SK-N-SH (cell line): ENCODE measurements around the gene EYA3. TPM values are rescaled to one million over a fixed set of nuclear protein-coding genes. Genes with fewer than 3 reads are reported as not detected.

ENCODE experiments used
- CTCF ChIA-PET: fragments of 300-600, 350-600 bp; formaldehyde crosslinking; extraction: SDS; loops from one replicate; lab custom pipeline; 2021; lab: Yijun Ruan, JAX
- POLR2A ChIA-PET: fragments of 350-600 bp; sonication (Branson Sonifier 250); formaldehyde crosslinking; extraction: SDS; loops from one replicate; lab custom pipeline; 2020; ENCODE audit warnings: antibody characterized with exemption, inconsistent platforms; lab: Yijun Ruan, JAX
- DNase-seq: peaks from one replicate; pipeline ENCODE4 v3.0.0; 2012
- H2AFZ ChIP-seq: fragments of 200-600 bp; sonication (generic); 2 replicates; pipeline ENCODE4 v1.8.1; 2016; ENCODE audit warnings: antibody characterized with exemption, mild to moderate bottlenecking, low read depth
- H3F3A ChIP-seq: fragments of 200-600 bp; sonication (generic); replicated peaks from 2 replicates; pipeline ENCODE3; 2016; ENCODE audit warnings: antibody characterized with exemption, mild to moderate bottlenecking; ENCODE audit not compliant: insufficient read depth
- H3K27ac ChIP-seq, 2 experiments: fragments of 200-500 bp in 1 of 2; fragments of 200-600 bp in 1 of 2; sonication (Bioruptor generic) in 1 of 2; sonication (generic), shearing (Covaris generic) in 1 of 2; 2 replicates each; pipeline versions ENCODE4 v1.5.1 to v1.6.1; 2014 to 2016; ENCODE audit warnings: low read depth in 2 of 2, inconsistent platforms in 1 of 2, low read length in 1 of 2, mild to moderate bottlenecking in 1 of 2, mixed read lengths in 1 of 2
- H3K27me3 ChIP-seq: fragments of 200-600 bp; sonication (generic), shearing (Covaris generic); 2 replicates; pipeline ENCODE4 v1.6.1; 2016; ENCODE audit warnings: mixed run types; ENCODE audit not compliant: insufficient read depth
- H3K36me3 ChIP-seq, 2 experiments: fragments of 200-500 bp in 1 of 2; fragments of 200-600 bp in 1 of 2; sonication (Bioruptor generic) in 1 of 2; sonication (generic) in 1 of 2; replicated peaks in 1 of 2; 2 replicates each; pipeline versions ENCODE3 to v1.5.1; 2014 to 2016; ENCODE audit warnings: low read length in 1 of 2, mild to moderate bottlenecking in 1 of 2; ENCODE audit not compliant: insufficient read depth in 2 of 2, control insufficient read depth in 1 of 2
- H3K4me1 ChIP-seq, 2 experiments: fragments of 200-500 bp in 1 of 2; fragments of 200-600 bp in 1 of 2; sonication (Bioruptor generic) in 1 of 2; sonication (generic), shearing (Covaris generic) in 1 of 2; 2 replicates each; pipeline versions ENCODE4 v1.5.1 to v1.6.1; 2014 to 2016; ENCODE audit warnings: low read depth in 1 of 2, low read length in 1 of 2, mixed run types in 1 of 2; ENCODE audit not compliant: insufficient read depth in 2 of 2, control insufficient read depth in 1 of 2
- H3K4me2 ChIP-seq: fragments of 200-600 bp; sonication (generic), shearing (Covaris generic); 2 replicates; pipeline ENCODE4 v1.6.1; 2017; ENCODE audit warnings: mixed run types
- H3K4me3 ChIP-seq, 2 experiments: fragments of 200-500 bp in 1 of 2; fragments of 200-600 bp in 1 of 2; sonication (Bioruptor generic) in 1 of 2; sonication (generic), shearing (Covaris generic) in 1 of 2; 2 replicates each; pipeline versions ENCODE4 v1.5.1 to v1.8.1; 2014 to 2016; ENCODE audit warnings: low read depth in 2 of 2, inconsistent platforms in 1 of 2, low read length in 1 of 2, mild to moderate bottlenecking in 1 of 2, mixed read lengths in 1 of 2, moderate library complexity in 1 of 2
- H3K79me2 ChIP-seq: fragments of 200-600 bp; sonication (generic); 2 replicates; pipeline ENCODE4 v1.8.1; 2017; ENCODE audit warnings: mild to moderate bottlenecking; ENCODE audit not compliant: insufficient read depth
- H3K9ac ChIP-seq: fragments of 200-600 bp; sonication (generic); 2 replicates; pipeline ENCODE4 v1.6.1; 2017; ENCODE audit warnings: mixed run types
- H3K9me2 ChIP-seq: fragments of 200-600 bp; sonication (generic); 2 replicates; pipeline ENCODE4 v1.6.1; 2017; ENCODE audit warnings: mixed run types
- H3K9me3 ChIP-seq: fragments of 200-600 bp; sonication (generic); 2 replicates; pipeline ENCODE4 v1.6.1; 2017; ENCODE audit warnings: mixed run types, mild to moderate bottlenecking, moderate library complexity
- H4K20me1 ChIP-seq: fragments of 200-600 bp; sonication (generic); 2 replicates; pipeline ENCODE4 v1.6.1; 2017; ENCODE audit warnings: mild to moderate bottlenecking, mixed run types; ENCODE audit not compliant: insufficient read depth
- CHD2 ChIP-seq: fragments of 150-350 bp; IDR thresholded peaks from 2 replicates; pipeline ENCODE4 v1.6.1; 2018; ENCODE audit warnings: low read length; ENCODE audit not compliant: partially characterized antibody
- CTCF ChIP-seq: fragments of 200-600 bp; sonication (generic); IDR thresholded peaks from 2 replicates; pipeline ENCODE4 v1.6.1; 2017; ENCODE audit warnings: antibody characterized with exemption, mild to moderate bottlenecking, moderate library complexity
- FOSL2 ChIP-seq: IDR thresholded peaks from 2 replicates; pipeline ENCODE4 v1.4.0; 2012; ENCODE audit warnings: low read depth, mild to moderate bottlenecking, moderate library complexity, borderline replicate concordance
- GATA2 ChIP-seq: sonication (generic); formaldehyde crosslinking; IDR thresholded peaks from 2 replicates; pipeline ENCODE4 v1.5.0; 2020; ENCODE audit warnings: mild to moderate bottlenecking, missing genetic modification reagents
- IRF3 ChIP-seq: fragments of 150-350 bp; IDR thresholded peaks from 2 replicates; pipeline ENCODE4 v1.6.1; 2016; ENCODE audit warnings: mild to moderate bottlenecking, low read depth, low read length
- MEF2A ChIP-seq: IDR thresholded peaks from 2 replicates; pipeline ENCODE4 v1.4.0; 2012; ENCODE audit warnings: low read depth, borderline replicate concordance
- NRF1 ChIP-seq: IDR thresholded peaks from 2 replicates; pipeline ENCODE4 v1.6.1; 2012; ENCODE audit warnings: low read depth, mild to moderate bottlenecking, low read length
- RAD21 ChIP-seq: IDR thresholded peaks from 2 replicates; pipeline ENCODE4 v1.6.1; 2012; ENCODE audit warnings: mild to moderate bottlenecking, low read length
- RFX5 ChIP-seq: IDR thresholded peaks from 2 replicates; pipeline ENCODE4 v1.6.1; 2012; ENCODE audit warnings: mild to moderate bottlenecking, improper control_type of control experiment, low read length
- TAF1 ChIP-seq: IDR thresholded peaks from 2 replicates; pipeline ENCODE4 v1.6.1; 2012; ENCODE audit warnings: low read depth, mild to moderate bottlenecking, low read length, moderate library complexity, borderline replicate concordance
- USF2 ChIP-seq: fragments of 150-350 bp; IDR thresholded peaks from 2 replicates; pipeline ENCODE4 v1.6.1; 2017; ENCODE audit warnings: antibody characterized with exemption, low read length, low read depth, borderline replicate concordance
- ZBTB33 ChIP-seq: IDR thresholded peaks from 2 replicates; pipeline ENCODE4 v1.4.0; 2012; ENCODE audit warnings: low read depth, borderline replicate concordance
- WGBS: methylation state at CpG from one replicate; pipeline ENCODE4 v1.1.6; 2017; ENCODE audit warnings: low lambda C conversion rate; 5-methylcytosine and 5-hydroxymethylcytosine counted together
- polyA plus RNA-seq, 3 experiments: library from polyadenylated mRNA; depleted of rRNA; stranded (reverse); fragments of >200 nt; gene quantifications; 2 replicates each; pipeline ENCODE4 v1.2.3, GENCODE V29; 2012
- TF ChIP-seq, protein P1 (sequence below): IDR thresholded peaks from 2 replicates; pipeline ENCODE4 v1.4.0; 2012; ENCODE audit warnings: low read depth, borderline replicate concordance
- TF ChIP-seq, protein P2 (sequence below): IDR thresholded peaks from 2 replicates; pipeline ENCODE4 v1.4.0; 2012; ENCODE audit warnings: low read depth

The EYA3 gene
- polyA plus RNA-seq, 1 of the 3 experiments (the other 2 are of a cell fraction): 6.5 TPM

GRCh38 chr1:28110555-28110954 lies 22.1 kb upstream of the EYA3 start:
- ChIA-PET POLR2A (no interaction called here), CTCF (interaction anchor here (0.9 kb wide), 1 partner anchor 35 kb away, joined by 3 read pairs; no protein-coding TSS in a partner anchor)
- TF ChIP-seq FOSL2 (no peak), IRF3 (no peak), CTCF (no peak), TAF1 (no peak), NRF1 (no peak)
- no peaks in the 10 kb centered on the region for H3K36me3 ChIP-seq
- H3K4me2 ChIP-seq: no peak overlapping the region
- H3K4me1 ChIP-seq: no peaks in the 10 kb centered on the region
- peak overlapping the region; percentile 53; the same call in 1 of the 2 replicates for H2AFZ ChIP-seq
- no peaks in the 10 kb centered on the region for H3K9me2 ChIP-seq
- no peaks in the 10 kb centered on the region for H4K20me1 ChIP-seq
- no peaks in the 10 kb centered on the region for H3K9me3 ChIP-seq
- 62% methylated on average over 1 of the region's 1 CpG for WGBS
- H3K9ac ChIP-seq: no peak overlapping the region
- H3F3A ChIP-seq: no peaks in the 10 kb centered on the region
- no peaks in the 10 kb centered on the region for H3K79me2 ChIP-seq
- no peaks in the 10 kb centered on the region for H3K27me3 ChIP-seq
- H3K27ac ChIP-seq: peak overlapping the region in 1 of 2 experiments; percentile 30; a peak in 1 of 4 replicates
- H3K4me3 ChIP-seq: no peak overlapping the region
- DNase-seq: no peak

DNA sequence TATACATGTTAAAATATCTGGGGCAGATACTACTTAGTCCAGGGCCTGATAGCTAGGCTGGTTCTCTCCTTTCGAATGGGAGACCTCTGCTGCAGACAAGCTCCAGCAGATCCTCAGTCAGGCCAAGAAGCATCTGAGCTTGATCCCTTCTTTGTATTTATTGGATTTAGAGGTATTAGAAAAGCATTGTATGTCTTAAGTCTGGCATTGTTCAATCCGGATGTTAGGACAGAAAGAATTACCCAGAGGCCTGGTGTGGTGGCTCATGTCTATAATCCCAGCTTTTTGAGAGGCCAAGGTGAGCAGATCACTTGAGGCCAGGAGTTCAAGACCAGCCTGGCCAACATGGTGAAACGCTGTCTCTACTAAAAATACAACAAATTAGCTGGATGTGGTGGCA lies 21.2 kb upstream of the EYA3 start:
- 84% methylated on average over 3 of the region's 3 CpGs for WGBS
- Histone ChIP-seq H3K4me2 (no peak overlapping the region), H3K4me1 (0 out of 4 replicates have a peak, but pooled peaks cover 0 to 7% of the 10 kb centered on the region in 2 experiments), H3F3A (no peaks in the 10 kb centered on the region), H2AFZ (no peak overlapping the region), H3K9me2 (no peaks in the 10 kb centered on the region), H3K36me3 (no peaks in the 10 kb centered on the region), H3K27ac (no peak overlapping the region), H3K27me3 (no peaks in the 10 kb centered on the region), H3K79me2 (no peaks in the 10 kb centered on the region), H3K4me3 (no peak overlapping the region), H4K20me1 (no peaks in the 10 kb centered on the region), H3K9me3 (no peaks in the 10 kb centered on the region), H3K9ac (no peak overlapping the region)
- CTCF ChIA-PET: interaction anchor here (1.4 kb wide), 1 partner anchor 18 kb away, joined by 8 read pairs; no protein-coding TSS in a partner anchor
- no peak for DNase-seq
- POLR2A ChIA-PET: no interaction called here
- TF ChIP-seq CTCF: no peak
- no peak for TF ChIP-seq USF2
- TF ChIP-seq CHD2: no peak
- no peak for TF ChIP-seq MEF2A
- TF ChIP-seq IRF3: no peak
- TF ChIP-seq, protein P1, sequence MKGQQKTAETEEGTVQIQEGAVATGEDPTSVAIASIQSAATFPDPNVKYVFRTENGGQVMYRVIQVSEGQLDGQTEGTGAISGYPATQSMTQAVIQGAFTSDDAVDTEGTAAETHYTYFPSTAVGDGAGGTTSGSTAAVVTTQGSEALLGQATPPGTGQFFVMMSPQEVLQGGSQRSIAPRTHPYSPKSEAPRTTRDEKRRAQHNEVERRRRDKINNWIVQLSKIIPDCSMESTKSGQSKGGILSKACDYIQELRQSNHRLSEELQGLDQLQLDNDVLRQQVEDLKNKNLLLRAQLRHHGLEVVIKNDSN: no peak
- no peak for TF ChIP-seq RFX5
- no peak for TF ChIP-seq ZBTB33
- TF ChIP-seq, protein P2, sequence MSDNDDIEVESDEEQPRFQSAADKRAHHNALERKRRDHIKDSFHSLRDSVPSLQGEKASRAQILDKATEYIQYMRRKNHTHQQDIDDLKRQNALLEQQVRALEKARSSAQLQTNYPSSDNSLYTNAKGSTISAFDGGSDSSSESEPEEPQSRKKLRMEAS: no peak
- TF ChIP-seq RAD21: no peak
- TF ChIP-seq GATA2 (CRISPR knock-in tag): no peak
